T47D (cell line): Measurements from ENCODE around the gene SPECC1L.

ENCODE experiments used
- DNase-seq, 2 experiments: peaks; one replicate each; pipeline versions ENCODE4 v3.0.0 to v3.0.0-alpha.2; 2011 to 2012; ENCODE audit warnings: low read depth in 1 of 2, low spot score in 1 of 2
- JUND ChIP-seq: IDR thresholded peaks from 2 replicates; pipeline ENCODE4 v1.6.1; 2012; ENCODE audit warnings: low read depth
- in situ Hi-C: cut with HindIII; loops from 2 replicates; pipeline ENCODE4 v1.10.0; 2016; ENCODE audit warnings: low sequenced_read_pairs, low pct_unique_long_range_greater_than_20kb

The SPECC1L gene

GRCh38 chr22:24445481-24446259, 175.0 kb downstream of the SPECC1L start:
- no peak for TF ChIP-seq JUND
- in situ Hi-C loops, result no loop called here
- DNase-seq, result no peak

DNA sequence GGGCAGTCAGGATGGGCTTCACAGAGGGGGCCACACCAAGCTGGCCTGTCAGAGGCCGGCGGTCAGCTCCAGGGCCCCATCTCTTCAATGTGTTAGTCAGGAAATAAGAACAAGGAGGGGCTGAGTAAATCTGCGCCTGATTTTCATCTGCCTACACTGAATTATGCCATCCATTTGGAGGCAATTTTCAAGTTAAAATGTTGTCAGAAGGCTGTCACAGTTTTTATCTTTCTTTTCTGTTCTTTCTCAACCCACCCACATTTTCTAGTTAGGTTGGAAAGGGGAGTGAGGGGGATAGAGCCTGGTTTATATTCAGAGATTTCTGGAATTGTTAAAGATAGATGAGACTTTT, 175.6 kb downstream of the SPECC1L start:
- in situ Hi-C loops, result no loop called here
- DNase-seq, result no peak
- no peak for TF ChIP-seq JUND

GRCh38 chr22:24450610-24451009, 180.0 kb downstream of the SPECC1L start:
- no peak for TF ChIP-seq JUND
- in situ Hi-C loops, result no loop called here

GRCh38 chr22:24451162-24451561, 180.5 kb downstream of the SPECC1L start:
- DNase-seq, result no peak
- TF ChIP-seq JUND, result no peak
- in situ Hi-C loops, result no loop called here

More at GRCh38 chr22:24450610-24451009, 180.0 kb downstream of the SPECC1L start:
- DNase-seq, result no peak

- no peak for TF ChIP-seq JUND
- DNase-seq, result no peak
- in situ Hi-C loops, result no loop called here
Observed at GRCh38 chr22:24453853-24454252, 183.2 kb downstream of the SPECC1L start.

GRCh38 chr22:24455039-24455438, 184.4 kb downstream of the SPECC1L start:
- no peak for TF ChIP-seq JUND
- in situ Hi-C loops, result no loop called here
- DNase-seq, result no peak

DNA sequence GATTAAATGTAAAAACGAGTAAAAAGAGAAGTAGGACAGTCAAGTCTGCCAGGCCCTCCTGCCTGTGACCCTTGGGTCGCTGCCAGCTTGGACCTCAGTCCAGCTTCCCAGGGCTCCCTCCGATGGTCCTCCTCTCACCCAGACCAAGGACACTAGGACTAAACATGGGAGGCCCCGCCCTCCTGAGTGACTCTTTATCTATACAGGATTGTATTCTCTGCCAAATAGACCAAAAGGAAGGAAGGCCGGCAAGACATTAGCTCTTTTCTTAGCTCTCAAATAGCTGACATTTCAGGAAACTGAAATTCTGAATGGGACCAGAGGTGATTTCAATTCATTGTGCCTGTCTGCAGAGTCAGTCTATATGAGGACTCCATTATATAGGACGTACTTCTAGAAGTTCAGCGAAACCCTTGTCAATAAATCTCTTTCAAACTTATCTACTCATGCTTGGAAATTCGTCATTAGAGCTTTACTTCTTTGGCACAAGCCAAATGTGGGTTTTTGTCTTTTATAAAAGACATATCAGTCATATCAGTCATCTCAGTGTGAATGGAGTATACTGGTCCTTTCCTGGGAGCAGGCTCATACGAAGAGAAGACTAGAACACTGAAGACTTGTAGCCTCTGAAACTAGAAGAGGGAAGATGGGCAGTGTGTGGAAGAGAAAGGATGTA, 185.3 kb downstream of the SPECC1L start:
- TF ChIP-seq JUND, result no peak
- no peak for DNase-seq
- in situ Hi-C loops, result no loop called here

- in situ Hi-C loops, result no loop called here
- TF ChIP-seq JUND, result no peak
- DNase-seq, result no peak
Observed at GRCh38 chr22:24457894-24458420, 187.3 kb downstream of the SPECC1L start.

GRCh38 chr22:24459911-24460310, 189.3 kb downstream of the SPECC1L start:
- no peak for TF ChIP-seq JUND
- in situ Hi-C loops, result no loop called here
- DNase-seq, result no peak

DNA sequence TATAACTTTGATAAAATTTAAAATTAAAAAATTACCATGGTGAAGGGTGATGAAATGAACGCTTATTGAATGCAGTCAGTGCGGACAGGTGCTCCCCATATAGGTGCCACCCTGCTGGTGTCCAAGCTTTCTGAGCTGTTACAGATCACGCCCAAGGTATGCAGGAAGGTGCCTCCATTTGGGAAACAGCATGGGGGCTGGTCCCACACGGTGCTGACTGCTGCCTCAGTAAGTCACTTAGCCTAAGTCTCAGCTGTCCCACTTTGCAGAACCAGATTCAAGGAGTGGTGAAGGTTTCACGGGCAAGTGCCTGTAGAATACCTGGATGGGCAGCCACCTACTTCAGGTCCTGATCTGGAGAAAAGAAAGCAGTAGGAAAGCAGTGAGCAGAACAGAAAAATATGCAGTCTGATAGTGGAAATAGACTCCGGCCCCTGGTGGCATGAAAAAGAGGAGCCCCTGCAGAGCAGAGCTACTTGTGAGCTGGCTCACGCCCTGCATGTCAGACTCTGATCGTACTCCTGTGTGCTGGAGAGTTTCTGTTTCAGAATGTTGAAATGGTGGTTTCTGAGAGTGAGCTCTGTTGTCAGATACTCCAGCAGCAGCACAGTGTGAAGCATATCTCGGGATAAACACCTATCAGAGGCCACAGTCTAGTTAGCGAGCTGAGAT, 189.9 kb downstream of the SPECC1L start:
- no peak for DNase-seq
- in situ Hi-C loops, result no loop called here
- no peak for TF ChIP-seq JUND

GRCh38 chr22:24463071-24463760, 192.6 kb downstream of the SPECC1L start:
- TF ChIP-seq JUND, result no peak
- in situ Hi-C loops, result no loop called here
- peak in 1 of 2 experiments; percentile 48 for DNase-seq

DNA sequence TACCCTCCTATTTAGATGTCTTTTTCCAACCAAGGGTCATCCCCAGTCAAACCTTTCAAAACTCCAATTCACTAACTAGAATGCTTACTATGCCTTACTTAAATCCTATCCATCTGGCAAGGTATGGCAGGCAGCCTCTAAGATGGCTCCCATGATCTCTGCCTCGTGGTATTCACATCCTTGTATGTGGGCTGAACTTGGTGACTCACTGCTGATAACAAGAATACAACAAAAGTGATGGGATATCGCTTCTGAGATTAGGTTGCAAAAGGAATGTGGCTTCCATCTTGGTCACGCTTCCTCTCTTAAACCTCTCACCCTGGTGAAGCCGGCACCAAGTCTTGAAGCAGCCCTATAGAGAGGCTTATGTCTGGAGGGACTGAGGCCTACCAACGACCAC, 194.9 kb downstream of the SPECC1L start:
- DNase-seq, result no peak
- in situ Hi-C loops, result no loop called here
- TF ChIP-seq JUND, result no peak
